ENCODE results near the gene PACRG.

PACRG gene

GRCh38 chr6:162863821-162864220 is 136.0 kb downstream of the PACRG start:
- no peak overlapping the region for H3K4me3 ChIP-seq (ENCODE audit: low read depth, low read length)
- no peak for TF ChIP-seq CTCF (conservative IDR thresholded peaks at IDR 0.05; ENCODE audit: low read depth, low read length)
- DNase-seq (ENCODE audit: low read depth) = no peak

GRCh38 chr6:162864911-162865310 is 137.1 kb downstream of the PACRG start:
- no peak for DNase-seq (ENCODE audit: low read depth)
- TF ChIP-seq CTCF (conservative IDR thresholded peaks at IDR 0.05; ENCODE audit: low read depth, low read length) = no peak
- H3K4me3 ChIP-seq (ENCODE audit: low read depth, low read length) = no peak overlapping the region

GRCh38 chr6:162866656-162867055 is 138.9 kb downstream of the PACRG start:
- no peak overlapping the region for H3K4me3 ChIP-seq (ENCODE audit: low read depth, low read length)
- DNase-seq (ENCODE audit: low read depth) = no peak
- TF ChIP-seq CTCF (conservative IDR thresholded peaks at IDR 0.05; ENCODE audit: low read depth, low read length) = no peak

GRCh38 chr6:162868397-162868796 is 140.6 kb downstream of the PACRG start:
- no peak for DNase-seq (ENCODE audit: low read depth)
- H3K4me3 ChIP-seq (ENCODE audit: low read depth, low read length) = no peak overlapping the region
- no peak for TF ChIP-seq CTCF (conservative IDR thresholded peaks at IDR 0.05; ENCODE audit: low read depth, low read length)

- DNase-seq (ENCODE audit: low read depth) = peak; percentile 6
- no peak for TF ChIP-seq CTCF (conservative IDR thresholded peaks at IDR 0.05; ENCODE audit: low read depth, low read length)
- no peak overlapping the region for H3K4me3 ChIP-seq (ENCODE audit: low read depth, low read length)
Observed at GRCh38 chr6:162871966-162872365, 144.2 kb downstream of the PACRG start.

- H3K4me3 ChIP-seq (ENCODE audit: low read depth, low read length) = no peak overlapping the region
- no peak for DNase-seq (ENCODE audit: low read depth)
- no peak for TF ChIP-seq CTCF (conservative IDR thresholded peaks at IDR 0.05; ENCODE audit: low read depth, low read length)
Observed at GRCh38 chr6:162873537-162873936, 145.8 kb downstream of the PACRG start.

- DNase-seq (ENCODE audit: low read depth) = no peak
- H3K4me3 ChIP-seq (ENCODE audit: low read depth, low read length) = no peak overlapping the region
- no peak for TF ChIP-seq CTCF (conservative IDR thresholded peaks at IDR 0.05; ENCODE audit: low read depth, low read length)
Observed at GRCh38 chr6:162875070-162875469, 147.3 kb downstream of the PACRG start.

Measured in choroid plexus epithelial cell (primary cell).